DND-41 (cell line): ENCODE results near the gene COMMD7.

Source experiments
- CTCF ChIP-seq: IDR thresholded peaks from 2 replicates; pipeline ENCODE4 v1.5.1; 2012; ENCODE audit warnings: borderline replicate concordance, low read length, moderate library complexity, mild to moderate bottlenecking; ENCODE audit not compliant: poor library complexity, severe bottlenecking; ENCODE audit errors: extremely low read depth
- EZH2 ChIP-seq: IDR thresholded peaks from 3 replicates; pipeline ENCODE4 v1.6.1; 2012; ENCODE audit warnings: borderline replicate concordance, low read depth, mild to moderate bottlenecking, moderate library complexity, low read length, inconsistent platforms; ENCODE audit not compliant: severe bottlenecking

DNA sequence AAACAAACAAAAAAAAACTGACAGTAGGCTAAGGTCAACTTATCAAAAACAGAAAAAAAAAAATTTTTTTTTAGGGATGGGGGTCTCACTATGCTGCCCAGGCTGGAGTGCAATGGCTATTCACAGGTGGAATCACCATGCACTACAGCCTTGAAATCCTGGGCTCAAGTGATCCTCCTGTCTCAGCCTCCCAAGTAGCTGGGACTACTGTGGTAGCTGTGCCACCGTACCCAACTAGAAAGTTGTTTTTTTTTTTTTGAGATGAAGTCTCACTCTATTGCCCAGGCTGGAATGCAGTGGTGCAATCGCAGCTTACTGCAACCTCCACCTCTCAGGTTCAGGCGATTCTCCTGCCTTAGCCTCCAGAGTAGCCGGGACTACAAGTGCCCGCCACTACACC is 2.1 kb downstream of the COMMD7 start:
- no peak for TF ChIP-seq CTCF
- no peak for TF ChIP-seq EZH2
